Measurements from ENCODE around the gene PJA2.

DNA sequence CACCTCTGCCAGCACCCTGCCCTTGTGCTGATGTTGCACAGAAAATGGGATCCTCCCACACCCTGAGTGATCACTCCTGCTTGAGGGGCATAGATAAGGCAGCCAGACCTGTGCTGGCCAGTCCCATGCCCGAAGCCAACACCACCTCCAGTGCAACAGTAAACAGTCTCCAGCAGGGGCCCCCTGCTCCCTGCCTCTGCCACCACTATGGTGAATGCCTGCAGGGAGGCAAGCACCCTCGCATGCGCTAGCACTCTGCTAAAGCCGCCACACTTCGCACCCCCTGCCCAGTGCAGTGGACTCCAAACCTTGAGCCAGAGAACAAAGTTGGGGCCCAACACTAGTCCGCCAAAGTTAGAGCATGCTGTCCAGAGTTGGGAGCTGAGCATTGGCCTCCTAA is 118.7 kb downstream of the PJA2 start:
- TF ChIP-seq, protein P1, sequence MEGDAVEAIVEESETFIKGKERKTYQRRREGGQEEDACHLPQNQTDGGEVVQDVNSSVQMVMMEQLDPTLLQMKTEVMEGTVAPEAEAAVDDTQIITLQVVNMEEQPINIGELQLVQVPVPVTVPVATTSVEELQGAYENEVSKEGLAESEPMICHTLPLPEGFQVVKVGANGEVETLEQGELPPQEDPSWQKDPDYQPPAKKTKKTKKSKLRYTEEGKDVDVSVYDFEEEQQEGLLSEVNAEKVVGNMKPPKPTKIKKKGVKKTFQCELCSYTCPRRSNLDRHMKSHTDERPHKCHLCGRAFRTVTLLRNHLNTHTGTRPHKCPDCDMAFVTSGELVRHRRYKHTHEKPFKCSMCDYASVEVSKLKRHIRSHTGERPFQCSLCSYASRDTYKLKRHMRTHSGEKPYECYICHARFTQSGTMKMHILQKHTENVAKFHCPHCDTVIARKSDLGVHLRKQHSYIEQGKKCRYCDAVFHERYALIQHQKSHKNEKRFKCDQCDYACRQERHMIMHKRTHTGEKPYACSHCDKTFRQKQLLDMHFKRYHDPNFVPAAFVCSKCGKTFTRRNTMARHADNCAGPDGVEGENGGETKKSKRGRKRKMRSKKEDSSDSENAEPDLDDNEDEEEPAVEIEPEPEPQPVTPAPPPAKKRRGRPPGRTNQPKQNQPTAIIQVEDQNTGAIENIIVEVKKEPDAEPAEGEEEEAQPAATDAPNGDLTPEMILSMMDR (IDR thresholded peaks at IDR 0.05), result no peak
- TF ChIP-seq EP300 (IDR thresholded peaks at IDR 0.05), result no peak
- TF ChIP-seq POLR2A (IDR thresholded peaks at IDR 0.05), result no peak
